EH (cell line): ENCODE data around the gene MXRA7.
"Not testable (repeated sequence)": the region's sequence is repeated elsewhere in the genome, so short reads cannot be mapped to it uniquely, and the experiment has no call there.

Source experiments
- DNase-seq: peaks from one replicate; pipeline ENCODE4 v3.0.0-alpha.2; 2015; ENCODE audit warnings: low read depth

MXRA7 gene, protein sequence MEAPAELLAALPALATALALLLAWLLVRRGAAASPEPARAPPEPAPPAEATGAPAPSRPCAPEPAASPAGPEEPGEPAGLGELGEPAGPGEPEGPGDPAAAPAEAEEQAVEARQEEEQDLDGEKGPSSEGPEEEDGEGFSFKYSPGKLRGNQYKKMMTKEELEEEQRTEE

GRCh38 chr17:76710863-76711611 is at the start of gene MXRA7:
Gene MXRA7, minus strand, starts transcription at chr17:76710965. Its CDS starts 19 bp downstream, at chr17:76710946.
- DNase-seq = peak; percentile 78

GRCh38 chr17:76758570-76758969 is 47.8 kb upstream of the MXRA7 start:
- no peak for DNase-seq

DNA sequence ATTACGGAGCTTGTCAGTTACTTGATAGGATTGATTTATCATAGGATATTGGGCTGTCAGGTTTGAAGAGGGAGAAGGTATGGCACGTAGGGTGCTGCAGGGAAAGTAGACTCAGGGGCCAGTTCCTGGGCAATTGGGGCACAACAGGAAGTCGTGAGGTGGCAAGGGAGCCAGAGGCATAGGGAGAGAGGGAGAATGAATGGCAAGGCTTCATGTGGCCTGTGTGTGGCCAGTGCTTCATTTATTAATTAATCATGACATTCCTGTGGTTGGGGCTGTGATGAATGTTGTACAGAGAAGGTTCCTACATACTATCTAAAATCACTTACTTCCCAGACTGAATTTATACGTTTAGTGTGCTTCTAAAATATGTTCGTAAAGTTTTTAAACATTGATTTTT is 46.5 kb upstream of the MXRA7 start:
- peak; percentile 23 for DNase-seq

GRCh38 chr17:76755285-76755684 is 44.5 kb upstream of the MXRA7 start:
- no peak for DNase-seq

DNA sequence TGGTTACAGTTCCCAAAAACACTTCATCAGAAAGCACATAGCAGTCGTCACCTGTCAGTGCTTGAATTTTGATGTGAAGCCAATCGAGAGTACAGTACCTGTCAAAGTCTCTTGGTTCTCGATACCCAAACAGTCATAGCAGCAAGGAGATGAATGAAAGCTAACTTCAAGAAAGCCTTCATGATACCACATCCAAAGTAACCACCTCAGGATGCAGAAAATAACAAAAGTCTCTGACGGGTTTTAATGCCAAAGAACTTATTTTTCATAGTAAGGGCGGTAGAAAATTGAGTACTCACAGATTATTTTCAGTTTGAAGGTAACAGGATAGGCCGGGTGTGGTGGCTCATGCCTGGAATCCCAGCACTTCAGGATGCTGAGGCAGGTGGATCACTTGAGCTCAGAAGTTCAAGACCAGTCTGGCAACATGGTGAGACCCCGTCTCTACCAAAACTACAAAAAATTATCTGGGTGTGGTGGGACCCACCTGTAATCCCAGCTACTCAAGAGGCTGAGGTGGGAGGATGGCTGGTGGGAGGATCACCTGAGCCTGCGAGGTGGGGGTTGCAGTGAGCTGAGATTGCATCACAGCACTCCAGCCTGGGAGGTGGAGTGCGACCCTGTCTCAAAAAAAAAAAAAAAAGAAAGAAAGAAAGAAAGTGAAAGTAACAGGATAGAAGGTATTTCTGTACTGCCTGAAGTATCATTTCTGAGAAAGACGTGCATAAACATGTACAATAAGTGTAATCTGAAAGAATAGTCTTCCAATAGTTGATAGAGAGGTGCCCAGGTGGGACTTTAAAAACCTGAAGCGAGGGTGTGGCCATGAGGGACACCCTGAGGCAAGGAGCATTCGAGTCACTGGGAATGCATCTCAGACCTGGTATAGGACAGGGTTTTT is 42.5 kb upstream of the MXRA7 start:
- DNase-seq = no peak

DNA sequence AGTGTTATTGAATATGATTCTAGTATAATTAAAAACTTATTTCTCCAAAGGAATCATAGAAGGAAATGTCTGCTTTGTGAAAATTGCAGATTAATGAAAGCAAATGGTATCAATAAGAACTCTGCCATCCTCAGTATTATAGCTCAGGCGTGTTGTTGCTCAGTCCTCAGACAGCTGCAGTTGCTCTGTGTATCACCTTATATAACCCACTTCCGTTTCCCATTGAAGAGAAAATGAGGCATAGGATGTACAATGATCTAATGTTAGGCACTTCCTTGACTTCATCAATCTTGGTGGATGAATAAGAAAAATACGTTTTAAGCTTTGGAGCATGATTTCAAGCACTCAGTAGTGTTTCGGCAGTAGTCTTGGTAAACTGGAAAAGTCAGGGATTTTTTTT is 41.2 kb upstream of the MXRA7 start:
- no peak for DNase-seq

- no peak for DNase-seq
Observed at GRCh38 chr17:76751416-76751993, 40.7 kb upstream of the MXRA7 start.

DNA sequence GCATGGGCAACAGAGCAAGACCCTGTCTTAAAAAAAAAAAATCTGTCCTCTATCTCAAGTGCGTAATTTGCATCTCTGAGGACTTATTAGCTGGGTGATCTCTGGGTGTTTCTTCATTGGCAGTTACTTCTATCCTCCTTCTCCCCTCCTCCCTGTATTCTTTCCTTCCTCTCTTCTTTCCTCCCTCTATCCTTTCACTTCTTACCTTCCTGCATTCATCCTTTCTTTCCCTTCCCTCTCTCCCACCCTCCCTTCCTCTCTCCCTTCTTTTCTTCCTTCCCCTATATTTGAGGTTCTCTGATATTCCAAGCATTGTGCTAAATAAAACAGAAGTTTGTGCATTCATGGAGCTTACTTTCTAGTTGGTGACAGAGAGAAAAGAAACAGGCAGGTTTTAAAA is 37.9 kb upstream of the MXRA7 start:
- DNase-seq = no peak

GRCh38 chr17:76747716-76748363 is 37.1 kb upstream of the MXRA7 start:
- no peak for DNase-seq

- peak; percentile 46 for DNase-seq
Observed at GRCh38 chr17:76745785-76746184, 35.0 kb upstream of the MXRA7 start.

GRCh38 chr17:76744747-76745146 is 34.0 kb upstream of the MXRA7 start:
- DNase-seq = no peak

GRCh38 chr17:76742958-76743357 is 32.2 kb upstream of the MXRA7 start:
- no peak for DNase-seq

GRCh38 chr17:76740329-76741118 is 29.8 kb upstream of the MXRA7 start:
- DNase-seq = no peak

DNA sequence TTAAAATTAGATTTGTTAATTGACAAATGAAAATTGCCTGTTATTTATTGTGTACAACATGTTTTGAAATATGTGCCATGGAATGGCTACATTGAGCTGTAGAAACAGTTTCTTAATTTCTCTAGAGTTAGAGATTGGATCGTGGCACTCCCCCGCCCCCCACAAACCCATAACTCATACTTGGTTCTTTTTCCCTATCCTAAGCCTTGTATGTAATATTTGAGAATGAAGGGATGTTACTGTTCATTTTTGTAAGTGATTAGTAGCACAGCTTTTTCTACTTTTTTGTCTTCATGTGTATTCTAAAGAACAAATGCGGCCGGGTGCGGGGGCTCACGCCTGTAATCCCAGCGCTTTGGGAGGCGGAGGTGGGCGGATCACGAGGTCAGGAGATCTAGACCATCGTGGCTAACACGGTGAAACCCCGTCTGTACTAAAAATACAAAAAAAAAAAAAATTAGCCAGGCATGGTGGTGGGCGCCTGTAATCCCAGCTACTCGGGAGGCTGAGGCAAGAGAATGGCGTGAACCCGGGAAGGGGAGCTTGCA is 28.9 kb upstream of the MXRA7 start:
- DNase-seq = not testable (repeated sequence)

DNA sequence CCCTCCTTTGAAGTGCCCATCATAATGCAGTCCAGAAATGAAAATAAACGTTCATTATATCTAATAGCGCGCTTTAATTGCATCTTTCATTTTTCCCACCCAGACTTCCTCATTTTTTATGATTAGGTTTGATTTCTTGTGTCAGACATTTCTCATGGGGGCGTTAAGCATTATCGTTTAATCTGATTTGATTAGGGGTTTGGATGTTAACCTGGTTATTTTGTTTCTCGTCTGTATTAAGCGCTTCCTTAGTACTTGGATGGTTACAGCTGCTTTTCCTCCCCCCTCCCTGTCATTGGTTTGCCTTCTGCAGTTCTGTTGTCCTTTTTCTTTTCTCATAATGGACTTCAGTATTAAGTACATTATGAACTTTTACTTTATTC is 27.7 kb upstream of the MXRA7 start:
- DNase-seq = no peak

GRCh38 chr17:76737676-76738467 is 27.1 kb upstream of the MXRA7 start, which contains the start of gene MFSD11:
Gene MFSD11, plus strand, starts transcription at chr17:76738119. Its CDS starts 234 bp downstream, at chr17:76738353.
- DNase-seq = peak; percentile 93

DNA sequence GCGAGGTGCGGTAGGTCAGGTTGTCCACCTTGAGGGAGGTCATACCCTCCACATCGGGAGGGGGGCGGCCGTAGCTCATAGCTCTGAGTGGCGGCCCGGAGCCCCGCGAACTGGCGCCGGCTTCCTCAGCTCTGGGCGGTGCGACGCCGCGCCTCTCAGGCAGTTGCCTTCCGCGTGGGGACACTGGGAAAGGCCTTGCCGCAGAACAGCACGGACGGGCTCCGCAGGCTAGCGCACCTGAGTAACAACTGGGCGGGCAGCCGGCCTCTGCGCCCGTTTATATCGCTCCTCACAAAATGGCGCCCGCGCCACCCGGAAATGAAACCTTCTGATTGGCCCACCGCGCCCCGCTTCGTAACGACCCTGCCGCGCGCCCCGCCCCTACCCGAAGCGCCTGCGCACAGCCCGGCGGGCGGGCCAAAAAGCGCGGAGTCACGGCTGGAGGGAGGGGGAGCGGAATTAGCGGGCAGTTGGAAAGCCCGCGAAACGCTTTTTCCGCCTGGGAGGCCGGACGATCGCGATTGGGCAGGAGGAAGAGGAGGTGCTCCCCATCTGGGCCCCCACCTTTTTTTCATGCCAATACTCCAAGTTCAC is 26.4 kb upstream of the MXRA7 start, which contains the start of gene SRSF2:
SRSF2 (minus strand) TSS at position 250 of the 594 bp plus-strand sequence; CDS start at position 79, 171 bp downstream.
- DNase-seq = peak; percentile 98

GRCh38 chr17:76736349-76737081 is 25.8 kb upstream of the MXRA7 start:
- peak; percentile 77 for DNase-seq
